ENCODE data around the gene POLD1. TPM values are rescaled to one million over a fixed set of nuclear protein-coding genes. Genes with fewer than 3 reads are reported as not detected.
"Not testable (repeated sequence)": the region's sequence is repeated elsewhere in the genome, so short reads cannot be mapped to it uniquely, and the experiment has no call there.

Gene POLD1
- total RNA-seq, 2 donors from 2014 or later = 80.0 to 246 TPM

GRCh38 chr19:50435627-50436026, 51.5 kb downstream of the POLD1 start:
- Mint-ChIP-seq H3K36me3 (no peaks in the 10 kb centered on the region), H3K9me3 (no peaks in the 10 kb centered on the region), H3K4me3 (no peak overlapping the region), H3K27ac (no peak overlapping the region), H3K4me1 (ENCODE audit: low read depth in 2 of 2) (peaks cover 9 to 15% of the 10 kb centered on the region in 2 donors), H3K27me3 (peaks cover 20 to 34% of the 10 kb centered on the region in 2 donors)
- ATAC-seq (no peak), DNase-seq (ENCODE audit: low spot score) (no peak)

DNA sequence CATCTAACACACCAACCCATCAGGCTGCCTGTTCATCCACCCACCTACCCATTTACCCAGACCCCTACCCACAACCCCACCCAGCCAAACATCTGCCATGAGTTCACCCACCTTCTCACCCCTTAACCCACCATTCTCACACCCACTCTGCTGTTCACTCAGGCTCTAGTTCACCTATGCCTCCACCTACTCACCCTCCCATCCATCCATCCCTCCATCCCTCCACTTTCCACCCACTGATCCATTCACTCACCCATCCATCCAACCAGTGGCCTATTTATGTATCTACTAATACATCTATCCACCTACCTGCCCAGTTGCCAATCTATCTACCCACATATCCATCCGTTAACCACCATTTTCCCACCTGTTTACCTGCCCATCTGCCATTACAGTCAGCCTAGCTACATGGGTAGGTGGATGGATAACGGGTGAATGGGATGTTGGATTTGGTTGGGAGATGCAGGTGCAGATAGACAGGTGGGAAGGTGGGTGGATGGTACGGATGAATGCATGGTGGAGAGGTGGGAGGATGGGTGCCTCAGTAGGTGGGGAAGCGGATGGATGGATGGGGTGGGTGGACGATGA, 53.8 kb downstream of the POLD1 start:
- H3K27me3 Mint-ChIP-seq = peaks cover 14 to 32% of the 10 kb centered on the region in 2 donors

DNA sequence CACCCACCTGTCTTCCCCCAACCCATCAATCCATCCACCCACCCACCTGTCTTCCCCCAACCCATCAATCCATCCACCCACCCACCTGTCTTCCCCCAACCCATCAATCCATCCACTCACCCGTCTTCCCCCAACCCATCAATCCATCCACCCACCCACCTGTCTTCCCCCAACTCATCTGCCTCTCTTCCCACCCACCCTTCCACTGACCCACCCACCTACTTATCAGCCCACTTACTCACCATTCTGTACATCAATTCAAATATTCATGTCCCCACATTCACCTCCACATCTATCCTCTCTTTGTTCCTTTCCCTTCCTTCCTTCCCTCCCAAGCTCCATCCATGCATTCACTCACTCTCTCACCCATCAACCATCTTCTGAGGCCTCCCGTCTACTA, 55.0 kb downstream of the POLD1 start:
- not testable (repeated sequence) for DNase-seq (ENCODE audit: low spot score); ATAC-seq; H3K9me3 Mint-ChIP-seq; H3K36me3 Mint-ChIP-seq; H3K4me3 Mint-ChIP-seq; H3K27ac Mint-ChIP-seq; H3K4me1 Mint-ChIP-seq (ENCODE audit: low read depth in 2 of 2)
- H3K27me3 Mint-ChIP-seq = peaks cover 14 to 33% of the 10 kb centered on the region in 2 donors

More for the DNA sequence above, 53.8 kb downstream of the POLD1 start:
- ATAC-seq (no peak), DNase-seq (ENCODE audit: low spot score) (no peak)
- peaks cover 0 to 3% of the 10 kb centered on the region in 2 donors for H3K4me1 Mint-ChIP-seq (ENCODE audit: low read depth in 2 of 2)
- no peak overlapping the region for H3K27ac Mint-ChIP-seq
- H3K9me3 Mint-ChIP-seq = no peaks in the 10 kb centered on the region
- no peak overlapping the region for H3K4me3 Mint-ChIP-seq
- H3K36me3 Mint-ChIP-seq = no peaks in the 10 kb centered on the region

GRCh38 chr19:50444059-50444458, 59.9 kb downstream of the POLD1 start:
- peaks cover 13 to 18% of the 10 kb centered on the region in 2 donors for H3K27me3 Mint-ChIP-seq
- no peaks in the 10 kb centered on the region for H3K4me1 Mint-ChIP-seq (ENCODE audit: low read depth in 2 of 2)
- DNase-seq (ENCODE audit: low spot score) (no peak), ATAC-seq (no peak)
- no peaks in the 10 kb centered on the region for H3K9me3 Mint-ChIP-seq
- H3K27ac Mint-ChIP-seq = no peak overlapping the region
- H3K36me3 Mint-ChIP-seq = no peaks in the 10 kb centered on the region
- H3K4me3 Mint-ChIP-seq = no peak overlapping the region

- no peaks in the 10 kb centered on the region for H3K9me3 Mint-ChIP-seq
These were observed 62.9 kb downstream of the POLD1 start for GRCh38 chr19:50447053-50447452.

GRCh38 chr19:50447750-50448149, 63.6 kb downstream of the POLD1 start:
- Mint-ChIP-seq H3K27ac (no peak overlapping the region), H3K27me3 (peaks cover 12 to 17% of the 10 kb centered on the region in 2 donors), H3K4me3 (no peak overlapping the region), H3K4me1 (ENCODE audit: low read depth in 2 of 2) (no peaks in the 10 kb centered on the region), H3K9me3 (no peaks in the 10 kb centered on the region), H3K36me3 (no peaks in the 10 kb centered on the region)
- ATAC-seq = no peak
- DNase-seq (ENCODE audit: low spot score) = no peak

More at GRCh38 chr19:50447053-50447452, 62.9 kb downstream of the POLD1 start:
- Mint-ChIP-seq H3K27me3 (peaks cover 12 to 15% of the 10 kb centered on the region in 2 donors), H3K4me1 (ENCODE audit: low read depth in 2 of 2) (no peaks in the 10 kb centered on the region), H3K36me3 (no peaks in the 10 kb centered on the region), H3K27ac (no peak overlapping the region), H3K4me3 (no peak overlapping the region)
- ATAC-seq (no peak), DNase-seq (ENCODE audit: low spot score) (no peak)

DNA sequence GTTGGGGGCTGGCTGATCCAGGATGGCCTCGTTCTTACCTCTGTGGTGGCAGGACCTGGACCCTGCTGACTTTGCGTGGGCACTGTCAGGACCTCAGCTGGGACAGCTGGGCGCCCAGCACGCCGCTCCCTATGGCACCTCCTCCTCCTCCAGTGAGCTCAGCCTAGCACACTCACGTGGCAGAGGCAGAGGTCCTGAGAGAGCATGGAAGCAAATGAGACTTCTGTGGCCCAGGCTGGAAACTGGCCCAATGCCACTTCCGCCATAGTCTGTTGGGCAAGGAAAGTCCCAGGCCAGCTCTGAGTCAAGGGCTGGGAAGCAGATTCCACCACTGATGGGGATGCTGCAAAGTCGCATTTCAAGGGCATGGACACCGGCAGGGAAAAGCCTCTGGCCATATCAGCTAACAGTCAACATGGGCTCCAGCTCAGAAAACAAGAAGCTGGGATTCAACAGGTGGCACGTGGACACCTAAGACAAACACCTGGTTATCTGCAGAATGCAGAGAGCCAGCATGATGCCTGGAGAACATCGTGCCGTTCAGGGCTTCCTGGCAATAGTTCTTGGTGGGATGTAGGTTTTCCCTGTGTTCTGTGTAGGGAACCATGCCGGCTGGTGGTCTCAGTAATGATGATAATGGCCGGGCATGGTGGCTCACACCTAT, 65.2 kb downstream of the POLD1 start:
- Mint-ChIP-seq H3K4me3 (no peak overlapping the region), H3K27ac (no peak overlapping the region), H3K36me3 (no peaks in the 10 kb centered on the region), H3K9me3 (no peaks in the 10 kb centered on the region), H3K4me1 (ENCODE audit: low read depth in 2 of 2) (no peaks in the 10 kb centered on the region), H3K27me3 (peaks cover 3 to 12% of the 10 kb centered on the region in 2 donors)
- DNase-seq (ENCODE audit: low spot score) = no peak
- ATAC-seq = peak in 1 of 2 donors; percentile 22

DNA sequence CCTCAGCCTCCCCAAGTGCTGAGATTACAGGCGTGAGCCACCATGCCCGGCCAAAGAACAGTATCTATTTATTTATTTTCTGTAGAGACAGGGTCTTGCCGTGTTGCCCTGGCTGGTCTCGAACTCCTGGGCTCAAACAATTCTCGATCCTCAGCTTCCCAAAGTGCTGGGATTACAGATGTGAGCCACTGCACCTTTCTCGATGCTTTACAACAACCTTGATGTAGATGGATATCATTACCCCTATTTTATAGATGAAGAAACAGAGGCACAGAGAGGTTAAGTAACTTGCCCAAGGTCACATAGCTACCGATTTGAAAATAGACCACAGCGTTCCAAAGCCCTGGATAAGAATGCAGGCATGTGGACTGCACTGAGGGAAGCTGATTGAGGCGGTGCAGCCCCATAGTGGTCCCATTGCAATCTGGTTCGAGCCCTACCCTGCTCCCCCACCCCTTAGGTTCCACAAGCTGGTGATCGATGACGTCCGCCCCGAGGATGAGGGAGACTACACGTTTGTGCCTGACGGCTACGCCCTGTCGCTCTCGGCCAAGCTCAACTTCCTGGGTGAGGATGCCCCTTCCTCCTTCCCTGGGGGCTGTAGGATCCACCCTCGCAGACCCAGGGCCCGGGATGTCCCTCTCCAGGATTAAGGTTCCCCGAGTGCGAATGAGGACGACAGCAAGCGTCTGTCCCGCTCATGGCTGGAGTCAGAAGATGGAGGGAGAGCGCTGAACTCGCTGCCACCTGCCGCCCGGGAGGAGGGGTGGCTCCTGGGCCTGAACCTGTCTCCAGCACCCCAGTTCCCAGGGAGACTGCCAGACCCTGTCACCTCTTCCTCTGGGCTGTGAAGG, 66.4 kb downstream of the POLD1 start:
- no peak for DNase-seq (ENCODE audit: low spot score)
- Mint-ChIP-seq H3K27me3 (peaks cover 8 to 12% of the 10 kb centered on the region in 2 donors), H3K4me1 (ENCODE audit: low read depth in 2 of 2) (no peaks in the 10 kb centered on the region), H3K9me3 (no peaks in the 10 kb centered on the region), H3K27ac (no peak overlapping the region), H3K36me3 (no peaks in the 10 kb centered on the region), H3K4me3 (no peak overlapping the region)
- ATAC-seq = no peak

DNA sequence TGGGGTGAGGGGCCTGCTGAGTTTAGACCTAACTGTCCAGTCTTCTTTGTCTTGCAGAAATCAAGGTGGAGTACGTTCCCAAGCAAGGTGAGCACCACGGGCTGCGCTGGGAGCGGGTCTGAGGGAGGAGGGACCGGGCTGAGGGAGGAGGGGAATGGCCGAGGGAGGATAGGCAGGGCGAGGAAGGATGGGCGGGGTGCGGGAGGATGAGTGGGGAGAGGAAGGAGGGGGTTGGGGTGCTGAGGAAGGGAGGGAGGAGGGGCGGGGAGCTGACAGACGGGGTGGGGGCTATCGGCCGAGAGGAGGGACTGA, 67.0 kb downstream of the POLD1 start:
- peaks cover 0 to 3% of the 10 kb centered on the region in 2 donors for H3K4me1 Mint-ChIP-seq (ENCODE audit: low read depth in 2 of 2)
- no peaks in the 10 kb centered on the region for H3K9me3 Mint-ChIP-seq
- H3K4me3 Mint-ChIP-seq = no peak overlapping the region
- ATAC-seq = peak in 1 of 2 donors; percentile 11
- H3K36me3 Mint-ChIP-seq = no peaks in the 10 kb centered on the region
- peaks cover 13 to 18% of the 10 kb centered on the region in 2 donors for H3K27me3 Mint-ChIP-seq
- H3K27ac Mint-ChIP-seq = no peak overlapping the region
- no peak for DNase-seq (ENCODE audit: low spot score)

GRCh38 chr19:50453243-50453642, 69.1 kb downstream of the POLD1 start:
- peaks cover 20 to 24% of the 10 kb centered on the region in 2 donors for H3K27me3 Mint-ChIP-seq
- H3K27ac Mint-ChIP-seq = no peak overlapping the region
- no peaks in the 10 kb centered on the region for H3K36me3 Mint-ChIP-seq
- ATAC-seq (no peak), DNase-seq (ENCODE audit: low spot score) (no peak)
- no peak overlapping the region for H3K4me3 Mint-ChIP-seq
- no peaks in the 10 kb centered on the region for H3K9me3 Mint-ChIP-seq
- H3K4me1 Mint-ChIP-seq (ENCODE audit: low read depth in 2 of 2) = peaks cover 0 to 4% of the 10 kb centered on the region in 2 donors

DNA sequence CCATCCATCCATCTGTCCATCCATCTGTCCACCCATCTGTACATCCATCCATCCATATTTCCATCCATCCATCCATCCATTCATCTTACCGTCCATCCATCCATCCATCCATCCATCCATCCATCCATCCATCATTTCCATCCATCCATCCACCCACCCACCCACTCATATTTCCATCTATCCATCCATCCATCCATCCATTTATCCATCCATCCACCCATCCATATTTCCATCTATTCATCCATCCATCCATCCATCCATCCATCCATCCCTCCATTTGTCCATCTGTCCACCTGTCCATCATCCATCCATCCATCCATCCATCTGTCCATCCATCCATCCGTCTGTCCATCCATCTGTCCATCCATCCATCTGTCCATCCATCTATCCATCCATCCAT, 71.8 kb downstream of the POLD1 start:
- ATAC-seq = no peak
- peaks cover 20 to 24% of the 10 kb centered on the region in 2 donors for H3K27me3 Mint-ChIP-seq
- DNase-seq (ENCODE audit: low spot score) = no peak
- H3K36me3 Mint-ChIP-seq = no peaks in the 10 kb centered on the region
- H3K9me3 Mint-ChIP-seq = no peaks in the 10 kb centered on the region
- peaks cover 0 to 4% of the 10 kb centered on the region in 2 donors for H3K4me1 Mint-ChIP-seq (ENCODE audit: low read depth in 2 of 2)
- H3K4me3 Mint-ChIP-seq = no peak overlapping the region
- H3K27ac Mint-ChIP-seq = no peak overlapping the region

DNA sequence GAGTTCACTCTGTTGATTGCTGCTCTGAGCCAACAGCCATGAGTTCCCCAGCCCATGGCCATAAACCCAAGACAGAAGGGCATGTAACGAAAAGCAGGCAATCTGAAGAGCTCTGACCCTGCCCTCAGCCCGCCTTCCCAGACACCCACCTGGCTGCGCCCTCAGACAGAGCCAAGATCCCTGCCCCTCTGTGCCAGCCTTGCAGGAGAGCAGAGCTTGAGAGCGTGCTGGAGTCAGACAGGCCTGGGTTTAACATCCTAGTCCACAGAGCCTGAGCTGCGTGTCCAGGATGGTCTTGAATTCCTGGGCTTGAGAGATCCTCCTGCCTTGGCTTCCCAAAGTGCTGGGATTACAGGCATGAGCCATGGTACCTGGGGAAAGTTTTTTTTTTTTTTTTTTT, 73.2 kb downstream of the POLD1 start:
- peaks cover 3 to 4% of the 10 kb centered on the region in 2 donors for H3K4me1 Mint-ChIP-seq (ENCODE audit: low read depth in 2 of 2)
- H3K9me3 Mint-ChIP-seq = no peaks in the 10 kb centered on the region
- DNase-seq (ENCODE audit: low spot score) = no peak
- no peak overlapping the region for H3K27ac Mint-ChIP-seq
- H3K27me3 Mint-ChIP-seq = peaks cover 23 to 24% of the 10 kb centered on the region in 2 donors
- no peaks in the 10 kb centered on the region for H3K36me3 Mint-ChIP-seq
- no peak overlapping the region for H3K4me3 Mint-ChIP-seq
- ATAC-seq = no peak

DNA sequence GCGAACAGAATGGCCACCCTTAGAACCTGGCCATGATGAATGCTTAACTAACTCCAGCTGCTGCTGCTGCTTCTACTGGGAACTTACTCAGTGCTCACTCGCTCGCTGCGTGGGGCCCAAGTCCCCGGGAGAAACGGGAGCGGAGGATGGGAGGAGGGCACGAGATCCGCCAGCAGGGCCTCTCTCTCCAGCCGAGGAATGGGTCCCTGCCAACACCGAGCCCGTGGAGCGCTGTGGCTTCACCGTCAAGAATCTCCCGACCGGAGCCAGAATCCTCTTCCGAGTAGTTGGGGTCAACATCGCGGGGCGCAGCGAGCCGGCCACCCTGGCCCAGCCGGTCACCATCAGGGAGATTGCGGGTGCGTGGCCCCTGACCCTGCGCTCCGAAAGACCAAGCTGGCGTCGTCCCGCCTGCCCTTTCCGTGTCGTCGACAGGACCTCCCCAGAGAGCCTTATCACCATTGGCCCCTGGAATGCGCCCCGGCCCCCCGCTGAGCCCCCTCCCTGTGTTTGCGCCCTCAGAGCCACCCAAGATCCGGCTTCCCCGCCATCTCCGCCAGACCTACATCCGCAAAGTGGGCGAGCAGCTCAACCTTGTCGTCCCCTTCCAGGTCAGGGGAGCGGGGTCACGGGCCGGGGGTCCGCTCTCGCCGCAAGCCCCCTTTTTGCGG, 74.4 kb downstream of the POLD1 start:
- no peak for DNase-seq (ENCODE audit: low spot score)
- ATAC-seq = no peak
- peaks cover 3 to 4% of the 10 kb centered on the region in 2 donors for H3K4me1 Mint-ChIP-seq (ENCODE audit: low read depth in 2 of 2)
- H3K36me3 Mint-ChIP-seq = no peaks in the 10 kb centered on the region
- no peaks in the 10 kb centered on the region for H3K9me3 Mint-ChIP-seq
- H3K4me3 Mint-ChIP-seq = no peak overlapping the region
- no peak overlapping the region for H3K27ac Mint-ChIP-seq
- peaks cover 23 to 24% of the 10 kb centered on the region in 2 donors for H3K27me3 Mint-ChIP-seq
